ENCODE results near the gene TMCO4. TPM values are rescaled to one million over a fixed set of nuclear protein-coding genes. Genes with fewer than 3 reads are reported as not detected.

The TMCO4 gene
- total RNA-seq, 2 donors from 2014 or later = 19.6 to 22.1 TPM

DNA sequence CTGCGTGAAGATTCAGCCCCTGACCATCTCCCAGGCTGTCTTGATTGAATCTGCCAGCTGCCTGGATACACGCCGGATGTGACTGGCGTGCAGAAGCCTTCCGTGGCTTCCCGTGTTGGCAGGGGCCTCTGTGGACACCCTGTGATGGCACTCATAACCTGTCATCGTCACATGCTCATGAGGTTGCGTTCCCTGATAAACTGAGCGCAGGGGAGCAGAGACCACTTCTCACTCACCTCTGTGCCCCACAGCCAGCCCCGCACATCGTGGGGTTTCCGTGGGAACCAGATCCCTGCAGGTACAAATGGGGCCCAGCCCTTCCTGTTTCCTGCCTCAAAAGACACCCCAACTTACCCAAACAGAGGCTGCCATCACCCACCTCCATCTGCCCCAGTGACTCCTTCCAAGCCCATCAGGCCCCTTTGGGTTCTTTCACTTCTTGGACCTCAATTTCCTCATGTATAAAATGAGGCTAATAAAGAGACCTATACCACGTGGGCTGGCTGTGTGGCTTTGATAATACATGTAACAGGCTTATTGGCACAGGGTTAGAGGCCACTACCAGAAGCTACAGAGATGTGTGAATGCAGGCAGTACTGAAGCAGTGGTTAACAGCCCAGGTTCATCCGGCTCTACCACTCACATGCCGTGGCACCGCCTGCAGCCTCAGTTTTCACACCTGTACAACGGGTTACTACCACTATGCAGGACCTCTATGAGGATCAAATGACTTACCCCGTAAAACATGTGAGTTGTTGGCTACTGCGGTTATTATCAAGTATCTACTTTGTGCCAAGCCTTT is 111.5 kb downstream of the TMCO4 start:
- H3K36me3 Mint-ChIP-seq (ENCODE audit: insufficient read depth in 2 of 2) = peaks cover 11 to 18% of the 10 kb centered on the region in 2 donors
- peak overlapping the region; percentile 6 for H3K27ac Mint-ChIP-seq
- peak in 1 of 2 donors; percentile 37 for ATAC-seq (replicated peaks in 1 of 2)
- no peak overlapping the region for H3K4me3 Mint-ChIP-seq
- no peaks in the 10 kb centered on the region for H3K27me3 Mint-ChIP-seq (ENCODE audit: low read depth)
- peaks cover 25% of the 10 kb centered on the region for H3K4me1 Mint-ChIP-seq (ENCODE audit: low read depth)
- peaks cover 0 to 7% of the 10 kb centered on the region in 2 donors for H3K9me3 Mint-ChIP-seq
- DNase-seq = no peak

DNA sequence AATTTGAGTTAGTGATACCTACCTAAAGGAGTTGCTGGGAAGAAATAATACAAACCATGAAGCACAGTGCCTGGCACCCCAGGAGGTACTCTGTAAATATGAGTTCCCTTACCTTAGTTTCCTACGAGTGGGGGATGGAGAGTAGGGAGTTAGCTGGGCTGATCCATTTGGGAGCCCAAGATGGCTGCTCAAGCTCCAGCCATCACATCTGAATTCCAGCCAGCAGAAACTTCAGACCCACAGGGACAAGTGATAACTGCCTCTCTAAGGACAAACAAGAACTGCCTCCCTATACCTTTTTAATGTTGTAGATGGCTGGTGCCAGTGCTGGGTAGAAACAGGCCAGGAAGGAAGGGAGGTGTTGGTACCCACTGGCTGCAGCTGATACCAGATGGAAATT is 112.3 kb downstream of the TMCO4 start:
- Mint-ChIP-seq H3K27ac (no peak overlapping the region), H3K4me1 (ENCODE audit: low read depth) (peaks cover 25% of the 10 kb centered on the region), H3K9me3 (peaks cover 0 to 7% of the 10 kb centered on the region in 2 donors), H3K27me3 (ENCODE audit: low read depth) (no peaks in the 10 kb centered on the region), H3K36me3 (ENCODE audit: insufficient read depth in 2 of 2) (peaks cover 11 to 18% of the 10 kb centered on the region in 2 donors), H3K4me3 (no peak overlapping the region)
- ATAC-seq (replicated peaks in 1 of 2) (no peak), DNase-seq (no peak)

DNA sequence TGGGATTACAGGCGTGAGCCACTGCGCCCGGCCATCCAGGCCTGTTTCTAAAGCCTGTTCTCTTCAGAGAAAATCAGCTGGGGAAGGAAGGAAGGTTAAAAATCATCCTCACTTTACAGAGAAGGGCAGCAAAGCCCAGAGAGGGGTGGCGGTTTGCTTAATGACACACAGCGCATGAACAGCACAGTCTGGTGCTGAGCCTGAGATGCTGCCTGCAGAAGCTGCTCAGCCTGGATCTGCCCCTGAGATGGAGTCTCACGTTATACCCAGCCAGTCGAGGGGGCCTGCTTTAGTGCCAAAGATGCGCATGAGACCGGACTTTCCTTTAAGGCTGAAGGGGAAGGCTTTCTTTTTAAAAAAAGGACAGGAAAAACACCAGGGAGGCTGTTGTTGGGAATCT is 113.7 kb downstream of the TMCO4 start:
- H3K27me3 Mint-ChIP-seq (ENCODE audit: low read depth) = no peaks in the 10 kb centered on the region
- peaks cover 25% of the 10 kb centered on the region for H3K4me1 Mint-ChIP-seq (ENCODE audit: low read depth)
- H3K27ac Mint-ChIP-seq = no peak overlapping the region
- no peak overlapping the region for H3K4me3 Mint-ChIP-seq
- H3K9me3 Mint-ChIP-seq = peaks cover 0 to 7% of the 10 kb centered on the region in 2 donors
- DNase-seq (no peak), ATAC-seq (replicated peaks in 1 of 2) (no peak)
- peaks cover 8 to 14% of the 10 kb centered on the region in 2 donors for H3K36me3 Mint-ChIP-seq (ENCODE audit: insufficient read depth in 2 of 2)

DNA sequence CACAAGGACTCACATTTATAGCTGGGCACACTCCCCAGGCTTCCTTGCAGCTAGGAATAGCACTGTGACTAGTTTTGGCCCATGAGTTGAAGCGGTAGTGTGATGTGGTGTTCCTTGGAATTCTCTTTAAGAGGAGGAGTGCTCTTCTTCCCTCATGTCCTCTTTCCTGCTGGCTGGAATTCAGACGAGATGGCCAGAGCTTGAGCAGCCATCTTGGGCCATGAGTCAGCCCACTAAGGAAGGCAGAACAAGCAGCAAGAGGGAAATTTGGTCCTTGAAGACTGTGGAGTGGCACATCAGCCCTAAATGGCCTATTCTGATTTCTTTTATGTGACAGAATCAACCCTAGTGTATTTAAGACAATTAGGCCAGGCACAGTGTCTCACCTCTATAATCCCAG is 115.0 kb downstream of the TMCO4 start:
- no peak overlapping the region for H3K27ac Mint-ChIP-seq
- no peak overlapping the region for H3K4me3 Mint-ChIP-seq
- peaks cover 17% of the 10 kb centered on the region for H3K4me1 Mint-ChIP-seq (ENCODE audit: low read depth)
- peaks cover 0 to 4% of the 10 kb centered on the region in 2 donors for H3K9me3 Mint-ChIP-seq
- DNase-seq = no peak
- peaks cover 2 to 8% of the 10 kb centered on the region in 2 donors for H3K36me3 Mint-ChIP-seq (ENCODE audit: insufficient read depth in 2 of 2)
- no peak for ATAC-seq (replicated peaks in 1 of 2)
- H3K27me3 Mint-ChIP-seq (ENCODE audit: low read depth) = no peaks in the 10 kb centered on the region

DNA sequence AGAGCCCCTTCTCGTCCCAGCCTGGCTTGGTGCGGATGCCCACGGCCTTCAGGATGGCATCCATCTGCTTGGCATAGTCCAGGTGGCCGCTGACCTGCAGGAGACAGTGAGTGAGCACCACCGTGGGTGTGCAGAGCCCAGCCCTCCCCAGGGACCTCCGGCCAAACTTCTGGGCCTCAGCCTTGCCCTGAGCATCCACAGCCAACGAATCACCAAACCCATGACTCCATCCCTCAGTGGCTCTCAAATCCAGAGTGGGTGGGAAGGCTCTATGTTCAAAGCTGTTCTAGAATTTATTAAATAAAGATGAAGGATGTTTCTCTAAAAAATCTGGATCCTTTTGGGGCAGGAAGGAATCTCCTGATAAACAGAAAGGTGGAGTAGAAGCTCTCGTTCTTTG is 116.4 kb downstream of the TMCO4 start:
- Mint-ChIP-seq H3K27ac (no peak overlapping the region), H3K9me3 (peaks cover 0 to 4% of the 10 kb centered on the region in 2 donors), H3K4me1 (ENCODE audit: low read depth) (peaks cover 7% of the 10 kb centered on the region), H3K36me3 (ENCODE audit: insufficient read depth in 2 of 2) (peaks cover 2 to 8% of the 10 kb centered on the region in 2 donors), H3K4me3 (no peak overlapping the region), H3K27me3 (ENCODE audit: low read depth) (no peaks in the 10 kb centered on the region)
- DNase-seq = no peak
- ATAC-seq (replicated peaks in 1 of 2) = no peak

DNA sequence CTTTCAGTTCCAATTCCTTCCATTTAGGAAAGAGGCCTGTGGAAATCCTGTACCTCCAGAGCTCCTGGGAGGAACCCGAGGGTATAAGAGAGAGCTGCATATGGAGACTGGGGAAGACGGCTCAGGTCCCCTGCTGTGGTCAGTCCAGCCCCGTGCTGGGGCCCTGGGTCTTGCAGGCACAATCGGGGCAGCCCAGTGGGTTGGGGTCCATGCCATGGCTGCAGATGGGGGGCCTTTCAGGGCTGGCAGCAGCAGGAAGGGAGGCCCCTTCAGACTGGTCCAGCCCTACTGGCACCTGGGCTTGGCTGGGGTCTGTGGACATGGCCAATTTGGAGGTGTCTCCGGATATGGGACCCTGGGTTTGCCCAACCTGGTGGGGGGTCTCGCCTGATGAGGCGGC is 116.8 kb downstream of the TMCO4 start:
- no peak for DNase-seq
- H3K27me3 Mint-ChIP-seq (ENCODE audit: low read depth) = no peaks in the 10 kb centered on the region
- no peak overlapping the region for H3K27ac Mint-ChIP-seq
- peaks cover 2 to 6% of the 10 kb centered on the region in 2 donors for H3K36me3 Mint-ChIP-seq (ENCODE audit: insufficient read depth in 2 of 2)
- peaks cover 7% of the 10 kb centered on the region for H3K4me1 Mint-ChIP-seq (ENCODE audit: low read depth)
- H3K9me3 Mint-ChIP-seq = peaks cover 0 to 4% of the 10 kb centered on the region in 2 donors
- no peak overlapping the region for H3K4me3 Mint-ChIP-seq
- no peak for ATAC-seq (replicated peaks in 1 of 2)

DNA sequence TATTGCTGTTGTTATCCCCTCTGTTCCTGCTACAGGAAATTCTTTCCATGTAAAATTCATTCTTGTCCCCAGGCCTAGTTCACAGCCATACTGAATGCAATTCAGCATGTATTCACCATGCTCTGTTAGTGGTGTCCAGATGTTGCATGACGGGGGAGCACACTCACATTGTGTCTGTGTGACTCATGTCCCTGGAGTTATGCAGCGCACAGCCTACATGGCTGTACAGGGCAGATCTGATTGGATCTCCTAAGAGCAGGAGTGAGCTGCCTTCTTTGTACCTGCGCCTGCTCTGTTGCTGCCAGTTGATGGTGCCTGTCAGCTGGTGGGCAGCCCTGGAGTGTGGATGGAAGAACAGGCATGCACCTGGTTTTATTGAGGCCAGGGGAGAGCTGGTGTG is 117.5 kb downstream of the TMCO4 start:
- Mint-ChIP-seq H3K27me3 (ENCODE audit: low read depth) (no peaks in the 10 kb centered on the region), H3K4me3 (no peak overlapping the region), H3K27ac (no peak overlapping the region), H3K36me3 (ENCODE audit: insufficient read depth in 2 of 2) (peaks cover under 1 to 3% of the 10 kb centered on the region in 2 donors), H3K9me3 (peaks cover 0 to 1% of the 10 kb centered on the region in 2 donors), H3K4me1 (ENCODE audit: low read depth) (peaks cover 1% of the 10 kb centered on the region)
- DNase-seq = no peak
- no peak for ATAC-seq (replicated peaks in 1 of 2)

DNA sequence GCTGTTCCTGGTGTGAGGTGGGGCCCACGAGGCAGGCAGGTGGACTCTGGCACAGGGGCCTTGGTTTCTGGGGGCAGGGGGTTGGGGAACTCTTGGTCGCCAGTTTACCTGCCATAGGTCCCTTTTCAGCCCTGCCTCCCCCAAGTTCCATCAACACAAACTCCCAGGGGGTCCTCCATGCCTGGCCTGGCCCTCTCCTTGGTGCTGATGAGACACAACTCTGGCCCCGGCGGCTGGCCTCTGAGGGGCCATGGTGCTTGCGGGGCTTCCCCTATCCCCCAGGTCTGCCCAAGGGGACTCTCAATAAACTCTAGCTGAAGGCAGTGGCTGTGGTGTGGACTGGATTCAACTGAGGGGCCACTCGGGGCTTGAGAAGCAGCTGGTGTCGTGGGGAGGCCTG is 119.1 kb downstream of the TMCO4 start:
- DNase-seq = no peak
- Mint-ChIP-seq H3K4me1 (ENCODE audit: low read depth) (no peaks in the 10 kb centered on the region), H3K36me3 (ENCODE audit: insufficient read depth in 2 of 2) (no peaks in the 10 kb centered on the region), H3K4me3 (no peak overlapping the region), H3K27ac (no peak overlapping the region), H3K27me3 (ENCODE audit: low read depth) (peaks cover 13% of the 10 kb centered on the region), H3K9me3 (no peaks in the 10 kb centered on the region)
- ATAC-seq (replicated peaks in 1 of 2) = no peak

DNA sequence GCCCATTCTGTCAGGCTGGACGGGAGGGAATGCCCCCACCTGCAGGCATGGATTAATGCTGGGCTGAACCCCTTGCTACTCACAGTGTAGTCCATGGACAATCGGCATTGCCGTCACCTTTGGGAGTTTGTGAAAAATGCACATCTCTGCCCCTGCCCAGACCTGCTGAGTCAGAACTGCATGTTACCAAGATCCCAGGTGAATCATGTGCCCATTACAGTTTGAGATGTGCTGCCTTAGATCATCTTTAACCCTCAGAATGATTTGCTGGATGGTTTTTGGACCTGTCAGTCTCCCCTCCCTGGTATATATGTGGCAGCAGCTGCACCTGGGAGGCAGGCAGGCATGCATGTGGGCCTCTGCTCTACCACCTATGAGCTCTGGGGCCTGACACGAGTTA is 120.0 kb downstream of the TMCO4 start:
- no peak overlapping the region for H3K27ac Mint-ChIP-seq
- H3K4me1 Mint-ChIP-seq (ENCODE audit: low read depth) = no peaks in the 10 kb centered on the region
- ATAC-seq (replicated peaks in 1 of 2) = peak in 1 of 2 donors; percentile 11
- peaks cover 17% of the 10 kb centered on the region for H3K27me3 Mint-ChIP-seq (ENCODE audit: low read depth)
- no peak for DNase-seq
- no peak overlapping the region for H3K4me3 Mint-ChIP-seq
- H3K9me3 Mint-ChIP-seq = no peaks in the 10 kb centered on the region
- H3K36me3 Mint-ChIP-seq (ENCODE audit: insufficient read depth in 2 of 2) = no peaks in the 10 kb centered on the region

DNA sequence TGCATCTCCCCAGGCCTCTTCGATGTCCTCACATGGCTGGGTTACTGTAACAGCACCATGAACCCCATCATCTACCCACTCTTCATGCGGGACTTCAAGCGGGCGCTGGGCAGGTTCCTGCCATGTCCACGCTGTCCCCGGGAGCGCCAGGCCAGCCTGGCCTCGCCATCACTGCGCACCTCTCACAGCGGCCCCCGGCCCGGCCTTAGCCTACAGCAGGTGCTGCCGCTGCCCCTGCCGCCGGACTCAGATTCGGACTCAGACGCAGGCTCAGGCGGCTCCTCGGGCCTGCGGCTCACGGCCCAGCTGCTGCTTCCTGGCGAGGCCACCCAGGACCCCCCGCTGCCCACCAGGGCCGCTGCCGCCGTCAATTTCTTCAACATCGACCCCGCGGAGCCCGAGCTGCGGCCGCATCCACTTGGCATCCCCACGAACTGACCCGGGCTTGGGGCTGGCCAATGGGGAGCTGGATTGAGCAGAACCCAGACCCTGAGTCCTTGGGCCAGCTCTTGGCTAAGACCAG is 120.7 kb downstream of the TMCO4 start:
- Mint-ChIP-seq H3K4me1 (ENCODE audit: low read depth) (no peaks in the 10 kb centered on the region), H3K9me3 (no peaks in the 10 kb centered on the region), H3K27me3 (ENCODE audit: low read depth) (peaks cover 17% of the 10 kb centered on the region), H3K27ac (no peak overlapping the region), H3K4me3 (no peak overlapping the region), H3K36me3 (ENCODE audit: insufficient read depth in 2 of 2) (no peaks in the 10 kb centered on the region)
- ATAC-seq (replicated peaks in 1 of 2) (no peak), DNase-seq (no peak)

DNA sequence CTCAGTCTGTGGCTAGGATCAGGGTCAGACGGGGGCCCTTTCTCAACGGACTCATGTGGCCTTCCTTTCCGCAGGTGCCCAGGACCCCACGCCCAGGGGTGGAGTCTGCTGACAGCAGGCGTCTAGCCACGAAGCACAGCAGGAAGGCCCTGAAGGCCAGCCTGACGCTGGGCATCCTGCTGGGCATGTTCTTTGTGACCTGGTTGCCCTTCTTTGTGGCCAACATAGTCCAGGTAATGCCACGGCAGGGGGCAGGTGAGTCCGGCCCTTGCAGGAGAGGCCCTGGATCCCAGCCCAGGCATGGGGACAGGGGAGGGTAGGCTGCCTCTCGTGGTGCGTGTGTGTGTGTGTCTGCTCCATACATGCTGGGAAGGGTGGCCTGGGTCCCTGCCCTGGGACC is 121.2 kb downstream of the TMCO4 start:
- Mint-ChIP-seq H3K36me3 (ENCODE audit: insufficient read depth in 2 of 2) (no peaks in the 10 kb centered on the region), H3K27me3 (ENCODE audit: low read depth) (peaks cover 17% of the 10 kb centered on the region), H3K4me1 (ENCODE audit: low read depth) (no peaks in the 10 kb centered on the region), H3K9me3 (no peaks in the 10 kb centered on the region), H3K27ac (no peak overlapping the region), H3K4me3 (no peak overlapping the region)
- no peak for DNase-seq
- ATAC-seq (replicated peaks in 1 of 2) = no peak

DNA sequence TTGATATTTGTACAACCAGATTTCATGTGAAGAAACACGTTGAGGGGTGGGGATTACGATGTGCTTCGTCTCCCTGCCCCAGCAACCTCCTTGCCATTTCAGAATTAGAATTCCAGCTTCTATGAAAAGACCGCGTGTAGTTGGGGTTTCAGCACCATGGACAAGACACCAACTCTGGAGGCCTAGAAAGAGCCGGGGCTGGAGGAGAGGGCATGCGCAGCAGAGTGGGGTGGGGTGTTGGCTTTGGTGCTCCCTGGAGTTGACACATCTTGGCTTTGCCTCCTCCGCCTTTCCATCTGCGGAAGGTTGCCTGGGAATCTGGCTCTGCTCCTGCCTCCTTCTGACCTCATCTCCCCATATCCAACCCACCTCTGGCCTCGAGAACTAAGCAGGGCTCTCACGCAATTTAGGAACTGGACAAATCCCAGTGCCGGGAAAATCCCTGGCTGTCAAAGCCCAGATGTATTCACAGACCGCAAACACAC is 123.2 kb downstream of the TMCO4 start:
- Mint-ChIP-seq H3K27me3 (ENCODE audit: low read depth) (peaks cover 27% of the 10 kb centered on the region), H3K4me3 (no peak overlapping the region), H3K4me1 (ENCODE audit: low read depth) (no peaks in the 10 kb centered on the region), H3K27ac (no peak overlapping the region), H3K9me3 (no peaks in the 10 kb centered on the region), H3K36me3 (ENCODE audit: insufficient read depth in 2 of 2) (no peaks in the 10 kb centered on the region)
- no peak for ATAC-seq (replicated peaks in 1 of 2)
- no peak for DNase-seq

DNA sequence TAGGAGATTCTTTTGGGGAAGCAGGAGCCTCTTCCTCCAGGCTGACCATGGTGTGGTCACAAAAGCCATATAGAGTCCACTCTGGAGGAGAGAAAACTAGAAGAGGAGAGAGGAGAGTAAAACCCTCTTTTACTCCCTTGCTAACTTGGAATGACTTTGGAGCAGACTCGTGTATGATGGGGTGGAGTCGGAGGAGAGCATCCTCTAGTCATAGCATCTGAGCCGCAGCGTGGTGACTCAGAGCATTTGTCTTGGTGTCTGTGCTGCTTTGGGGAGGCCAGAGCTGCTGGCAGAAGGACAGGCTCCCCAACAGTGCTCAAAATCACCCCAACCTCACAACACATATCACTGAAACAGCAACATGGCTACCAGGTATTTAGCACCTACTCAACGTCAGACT is 123.9 kb downstream of the TMCO4 start:
- Mint-ChIP-seq H3K4me1 (ENCODE audit: low read depth) (no peaks in the 10 kb centered on the region), H3K27ac (no peak overlapping the region), H3K9me3 (no peaks in the 10 kb centered on the region), H3K27me3 (ENCODE audit: low read depth) (peaks cover 27% of the 10 kb centered on the region), H3K36me3 (ENCODE audit: insufficient read depth in 2 of 2) (no peaks in the 10 kb centered on the region), H3K4me3 (no peak overlapping the region)
- DNase-seq (no peak), ATAC-seq (replicated peaks in 1 of 2) (no peak)

Measured in activated T-cell treated with anti-CD3 and anti-CD28 coated beads, Interleukin-2, amount 50 U/mL, for 72 hours (primary cell).